Measurements from ENCODE around the gene HES2.
A peak's percentile ranks its signal among the peaks of the same experiment; 100 is the strongest.
"Not testable (repeated sequence)": the region's sequence is repeated elsewhere in the genome, so short reads cannot be mapped to it uniquely, and the experiment has no call there.

Gene HES2

DNA sequence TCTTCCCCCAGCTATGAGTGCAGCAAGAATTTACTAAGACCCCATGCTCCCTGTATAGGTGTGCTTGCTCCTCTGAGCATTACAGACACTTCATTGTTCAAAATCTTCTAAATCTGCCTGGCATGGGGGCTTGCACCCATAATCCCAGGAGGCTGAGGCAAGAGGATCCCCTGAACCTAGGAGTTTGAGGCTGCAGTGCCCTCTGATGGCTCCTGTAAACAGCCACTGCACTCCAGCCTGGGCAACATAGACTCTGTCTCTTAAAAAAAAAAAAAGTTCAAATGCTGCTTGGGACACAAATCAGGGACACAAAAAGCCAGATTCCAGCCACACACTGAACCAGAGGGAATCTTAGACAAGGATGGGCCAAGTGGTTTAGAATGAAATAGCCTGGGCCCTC lies 22.7 kb downstream of the HES2 start:
- DNase-seq = no peak
- Histone ChIP-seq H3K4me3 (ENCODE audit: low read depth, low read length) (no peak overlapping the region), H3K36me3 (replicated peaks) (no peaks in the 10 kb centered on the region), H3K27me3 (replicated peaks) (no peaks in the 10 kb centered on the region), H3K27ac (no peak overlapping the region)
- in situ Hi-C loops (cut with HindIII; ENCODE audit: low pct_ligation_motif_present, low sequenced_read_pairs) = no loop called here
- TF ChIP-seq, protein P1, sequence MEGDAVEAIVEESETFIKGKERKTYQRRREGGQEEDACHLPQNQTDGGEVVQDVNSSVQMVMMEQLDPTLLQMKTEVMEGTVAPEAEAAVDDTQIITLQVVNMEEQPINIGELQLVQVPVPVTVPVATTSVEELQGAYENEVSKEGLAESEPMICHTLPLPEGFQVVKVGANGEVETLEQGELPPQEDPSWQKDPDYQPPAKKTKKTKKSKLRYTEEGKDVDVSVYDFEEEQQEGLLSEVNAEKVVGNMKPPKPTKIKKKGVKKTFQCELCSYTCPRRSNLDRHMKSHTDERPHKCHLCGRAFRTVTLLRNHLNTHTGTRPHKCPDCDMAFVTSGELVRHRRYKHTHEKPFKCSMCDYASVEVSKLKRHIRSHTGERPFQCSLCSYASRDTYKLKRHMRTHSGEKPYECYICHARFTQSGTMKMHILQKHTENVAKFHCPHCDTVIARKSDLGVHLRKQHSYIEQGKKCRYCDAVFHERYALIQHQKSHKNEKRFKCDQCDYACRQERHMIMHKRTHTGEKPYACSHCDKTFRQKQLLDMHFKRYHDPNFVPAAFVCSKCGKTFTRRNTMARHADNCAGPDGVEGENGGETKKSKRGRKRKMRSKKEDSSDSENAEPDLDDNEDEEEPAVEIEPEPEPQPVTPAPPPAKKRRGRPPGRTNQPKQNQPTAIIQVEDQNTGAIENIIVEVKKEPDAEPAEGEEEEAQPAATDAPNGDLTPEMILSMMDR (IDR thresholded peaks at IDR 0.05; ENCODE audit: low read depth, low read length, missing control alignments) = peak; percentile 37

- H3K36me3 ChIP-seq (replicated peaks); H3K27me3 ChIP-seq (replicated peaks); DNase-seq; in situ Hi-C loops (cut with HindIII; ENCODE audit: low pct_ligation_motif_present, low sequenced_read_pairs); H3K27ac ChIP-seq; H3K4me3 ChIP-seq (ENCODE audit: low read depth, low read length): not testable (repeated sequence)
Observed at GRCh38 chr1:6395781-6396244, 23.9 kb downstream of the HES2 start.

DNA sequence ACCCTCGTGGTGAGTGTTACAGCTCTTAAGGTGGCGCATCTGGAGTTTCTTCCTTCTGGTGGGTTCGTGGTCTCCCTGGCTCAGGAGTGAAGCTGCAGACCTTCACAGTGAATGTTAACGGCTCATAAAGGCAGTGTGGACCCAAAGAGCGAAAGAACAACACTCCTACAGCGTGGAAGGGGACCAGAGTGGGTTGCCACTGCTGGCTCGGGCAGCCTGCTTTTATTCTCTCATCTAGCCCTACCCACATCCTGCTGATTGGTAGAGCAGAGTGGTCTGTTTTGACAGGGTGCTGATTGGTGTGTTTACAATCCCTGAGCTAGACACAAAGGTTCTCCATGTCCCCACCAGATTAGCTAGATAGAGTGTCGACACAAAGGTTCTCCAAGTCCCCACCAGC lies 24.6 kb downstream of the HES2 start:
- H3K4me3 ChIP-seq (ENCODE audit: low read depth, low read length); DNase-seq; H3K27me3 ChIP-seq (replicated peaks); in situ Hi-C loops (cut with HindIII; ENCODE audit: low pct_ligation_motif_present, low sequenced_read_pairs); H3K27ac ChIP-seq; H3K36me3 ChIP-seq (replicated peaks): not testable (repeated sequence)

DNA sequence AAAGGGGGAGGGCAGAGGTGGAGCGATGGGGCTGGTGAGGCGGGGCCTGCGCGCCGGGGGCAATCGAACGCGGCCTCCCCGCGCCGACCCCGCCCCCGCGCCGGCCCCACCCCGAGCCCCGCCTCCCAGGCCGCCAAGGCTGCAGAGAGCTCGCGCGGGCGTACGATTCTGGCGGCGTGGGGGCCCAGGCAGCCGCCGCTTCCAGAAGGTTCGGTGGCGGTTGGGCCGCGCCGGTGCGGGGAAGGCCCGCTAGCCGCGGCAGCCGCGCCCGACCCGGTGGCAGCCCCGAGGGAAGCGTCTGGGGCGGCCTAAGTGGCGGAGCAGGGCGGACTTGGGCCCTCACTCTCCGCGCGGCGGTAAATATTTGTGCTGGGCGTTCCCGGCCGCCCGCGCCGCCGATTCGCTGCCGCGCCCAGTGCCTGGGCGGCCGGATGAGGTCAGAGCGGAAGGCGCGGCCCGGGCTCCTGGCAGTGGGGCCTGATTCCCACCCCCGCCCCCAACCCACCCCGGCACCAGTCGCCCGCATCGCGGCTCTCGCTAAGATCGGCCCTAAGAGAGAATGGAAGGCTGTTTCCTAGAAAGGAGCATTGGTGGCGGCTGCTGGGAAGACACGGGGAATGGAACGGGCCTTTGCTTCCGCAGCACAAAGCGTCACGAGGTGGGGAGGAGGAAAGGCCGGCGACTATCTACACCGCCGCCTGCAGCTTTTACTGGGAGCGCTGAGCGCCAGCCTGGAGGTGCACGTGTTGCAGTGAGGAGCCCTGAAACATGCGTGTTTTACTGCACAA lies 26.1 kb downstream of the HES2 start, which contains the start of gene ACOT7:
ACOT7 (minus strand) TSS at position 368 of the 788 bp plus-strand sequence. CDS start 368 bp downstream, outside the sequence.
- peak; percentile 70 for DNase-seq
- TF ChIP-seq, protein P1 (IDR thresholded peaks at IDR 0.05; ENCODE audit: low read depth, low read length, missing control alignments) = peak; percentile 50
- peak within 1 kb of the TSS; percentile 93 for H3K27ac ChIP-seq
- H3K36me3 ChIP-seq (replicated peaks) = no peaks in the 10 kb centered on the region
- peak within 1 kb of the TSS; percentile 65 for H3K4me3 ChIP-seq (ENCODE audit: low read depth, low read length)
- H3K27me3 ChIP-seq (replicated peaks) = no peaks in the 10 kb centered on the region
- in situ Hi-C loops (cut with HindIII; ENCODE audit: low pct_ligation_motif_present, low sequenced_read_pairs) = no loop called here

DNA sequence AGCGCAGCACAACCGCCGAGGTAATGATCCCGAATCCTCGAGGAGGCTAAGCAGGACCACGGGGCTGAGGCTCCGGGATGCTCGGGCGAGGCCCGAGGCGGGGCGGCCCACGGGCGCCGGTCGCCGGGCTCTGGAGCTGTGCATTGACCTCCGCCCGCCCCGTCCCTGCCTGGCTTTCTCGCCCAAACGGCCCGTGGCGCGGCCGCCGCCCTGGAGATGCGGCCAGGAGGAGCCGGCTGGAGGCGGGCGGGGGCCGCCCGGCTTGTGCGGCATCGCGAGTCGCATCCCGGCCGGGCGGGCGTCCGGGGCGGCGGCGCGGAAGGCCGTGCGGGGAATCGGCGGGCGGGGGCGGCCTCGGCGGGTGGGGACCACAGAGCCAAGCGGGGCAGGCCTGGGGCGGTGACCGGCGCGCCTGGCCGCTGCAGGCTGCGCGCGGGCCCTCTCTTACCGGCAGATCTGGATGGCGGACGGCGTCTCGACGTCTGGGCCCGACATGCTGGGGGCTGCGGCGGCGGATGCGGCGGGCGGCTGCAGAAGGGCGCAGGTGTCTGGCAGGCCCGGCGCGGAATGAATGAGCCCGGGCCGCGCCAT lies 26.8 kb downstream of the HES2 start:
- no peaks in the 10 kb centered on the region for H3K27me3 ChIP-seq (replicated peaks)
- H3K4me3 ChIP-seq (ENCODE audit: low read depth, low read length) = peak overlapping the region; percentile 65
- in situ Hi-C loops (cut with HindIII; ENCODE audit: low pct_ligation_motif_present, low sequenced_read_pairs) = no loop called here
- H3K36me3 ChIP-seq (replicated peaks) = no peaks in the 10 kb centered on the region
- TF ChIP-seq, protein P1 (IDR thresholded peaks at IDR 0.05; ENCODE audit: low read depth, low read length, missing control alignments) = no peak
- H3K27ac ChIP-seq = peak overlapping the region; percentile 93
- no peak for DNase-seq

GRCh38 chr1:6391951-6392808 lies 27.5 kb downstream of the HES2 start:
- TF ChIP-seq, protein P1 (IDR thresholded peaks at IDR 0.05; ENCODE audit: low read depth, low read length, missing control alignments) = no peak
- H3K27ac ChIP-seq = no peak overlapping the region
- H3K27me3 ChIP-seq (replicated peaks) = no peaks in the 10 kb centered on the region
- DNase-seq = no peak
- H3K4me3 ChIP-seq (ENCODE audit: low read depth, low read length) = peak overlapping the region; percentile 65
- no peaks in the 10 kb centered on the region for H3K36me3 ChIP-seq (replicated peaks)
- in situ Hi-C loops (cut with HindIII; ENCODE audit: low pct_ligation_motif_present, low sequenced_read_pairs) = no loop called here
